WTC11 (cell line): Measurements from ENCODE around the gene KLK13. TPM values are rescaled to one million over a fixed set of nuclear protein-coding genes. Genes with fewer than 3 reads are reported as not detected.

ENCODE experiments used
- ATAC-seq: fragments of 200-7000 bp; cut with Tn5 transposase; 2 replicates; pipeline ENCODE4 v1.10.0; 2021; ENCODE audit warnings: mild to moderate bottlenecking, moderate library complexity
- CTCF ChIA-PET: fragments of 300-600 bp; sonication (Branson Sonifier 250); formaldehyde crosslinking; loops from one replicate; lab custom pipeline; 2021; ENCODE audit warnings: antibody characterized with exemption; lab: Charles Lee
- POLR2A ChIA-PET: fragments of 350-600 bp; sonication (Branson Sonifier 250); formaldehyde crosslinking; loops from one replicate; lab custom pipeline; 2021; ENCODE audit warnings: antibody characterized with exemption; lab: Charles Lee
- DNase-seq: peaks from one replicate; pipeline ENCODE4 v3.0.0; 2021; ENCODE audit warnings: low spot score
- H3K27ac Mint-ChIP-seq: 2 replicates; pipeline ENCODE4 v1.8.0; 2021; ENCODE audit warnings: mixed read lengths
- H3K27me3 Mint-ChIP-seq: 2 replicates; pipeline ENCODE4 v1.8.0; 2021; ENCODE audit warnings: low read depth, mild to moderate bottlenecking, moderate library complexity, mixed read lengths
- H3K36me3 Mint-ChIP-seq: 2 replicates; pipeline ENCODE4 v1.8.0; 2021; ENCODE audit warnings: mixed read lengths
- H3K4me1 Mint-ChIP-seq: 2 replicates; pipeline ENCODE4 v1.8.0; 2022; ENCODE audit warnings: mixed read lengths
- H3K4me3 Mint-ChIP-seq: 2 replicates; pipeline ENCODE4 v1.8.0; 2021; ENCODE audit warnings: mild to moderate bottlenecking, moderate library complexity, mixed read lengths
- H3K9me3 Mint-ChIP-seq: 2 replicates; pipeline ENCODE4 v1.8.0; 2021; ENCODE audit warnings: mixed read lengths
- CREM ChIP-seq: sonication (generic); formaldehyde crosslinking; IDR thresholded peaks from 2 replicates; pipeline ENCODE4 v1.8.1; 2022; ENCODE audit warnings: mild to moderate bottlenecking, missing genetic modification reagents, moderate library complexity
- ESRRA ChIP-seq: sonication (generic); formaldehyde crosslinking; IDR thresholded peaks from 2 replicates; pipeline ENCODE4 v1.8.1; 2022; ENCODE audit warnings: mild to moderate bottlenecking, missing genetic modification reagents, borderline replicate concordance
- FOXJ3 ChIP-seq: sonication (generic); formaldehyde crosslinking; IDR thresholded peaks from 2 replicates; pipeline ENCODE4 v1.9.0; 2021; ENCODE audit warnings: missing genetic modification reagents, mild to moderate bottlenecking, borderline replicate concordance
- FOXP1 ChIP-seq: sonication (generic); formaldehyde crosslinking; IDR thresholded peaks from 2 replicates; pipeline ENCODE4 v1.8.0; 2022; ENCODE audit warnings: missing genetic modification reagents, mild to moderate bottlenecking, moderate library complexity, borderline replicate concordance
- IRF2 ChIP-seq: sonication (generic); formaldehyde crosslinking; IDR thresholded peaks from 2 replicates; pipeline ENCODE4 v1.8.0; 2022; ENCODE audit warnings: low read depth, missing genetic modification reagents, borderline replicate concordance
- NFATC4 ChIP-seq: fragments of 250-450 bp; sonication (Bioruptor Pico); IDR thresholded peaks from 2 replicates; pipeline ENCODE4 v1.9.0; 2021; ENCODE audit warnings: mild to moderate bottlenecking
- NR1H2 ChIP-seq: sonication (generic); formaldehyde crosslinking; IDR thresholded peaks from 2 replicates; pipeline ENCODE4 v1.9.0; 2021; ENCODE audit warnings: mild to moderate bottlenecking, moderate library complexity, missing genetic modification reagents
- PRRX2 ChIP-seq: fragments of 250-450 bp; sonication (Bioruptor Pico); IDR thresholded peaks from 2 replicates; pipeline ENCODE4 v1.8.0; 2021; ENCODE audit warnings: mild to moderate bottlenecking
- TP53 ChIP-seq: sonication (generic); formaldehyde crosslinking; IDR thresholded peaks from 2 replicates; pipeline ENCODE4 v1.8.1; 2023; ENCODE audit warnings: mild to moderate bottlenecking, missing genetic modification reagents
- ZNF121 ChIP-seq: sonication (generic); formaldehyde crosslinking; IDR thresholded peaks from 2 replicates; pipeline ENCODE4 v1.8.0; 2023; ENCODE audit warnings: missing genetic modification reagents
- total RNA-seq: library from RNA; stranded (reverse); gene quantifications from 3 replicates; pipeline ENCODE4 v1.2.3, GENCODE V29; 2021
- TF ChIP-seq, protein P1 (sequence below): sonication (generic); formaldehyde crosslinking; IDR thresholded peaks from 2 replicates; pipeline ENCODE4 v1.8.0; 2022; ENCODE audit warnings: missing genetic modification reagents
- TF ChIP-seq, protein P2 (sequence below): fragments of 200-600 bp; IDR thresholded peaks from 2 replicates; pipeline ENCODE4 v1.8.0; 2022; ENCODE audit warnings: antibody characterized with exemption
- TF ChIP-seq, protein P3 (sequence below): sonication (generic); formaldehyde crosslinking; IDR thresholded peaks from 2 replicates; pipeline ENCODE4 v1.8.1; 2022; ENCODE audit warnings: low read depth, mild to moderate bottlenecking, moderate library complexity, missing genetic modification reagents, borderline replicate concordance
- TF ChIP-seq, protein P4 (sequence below): sonication (generic); formaldehyde crosslinking; IDR thresholded peaks from 2 replicates; pipeline ENCODE4 v1.8.0; 2022; ENCODE audit warnings: mild to moderate bottlenecking, missing genetic modification reagents
- TF ChIP-seq, protein P5 (sequence below): sonication (generic); formaldehyde crosslinking; IDR thresholded peaks from 2 replicates; pipeline ENCODE4 v1.8.0; 2022; ENCODE audit warnings: mild to moderate bottlenecking, missing genetic modification reagents

The KLK13 gene
- total RNA-seq, 1 experiment from 2014 or later = 3.1 TPM

DNA sequence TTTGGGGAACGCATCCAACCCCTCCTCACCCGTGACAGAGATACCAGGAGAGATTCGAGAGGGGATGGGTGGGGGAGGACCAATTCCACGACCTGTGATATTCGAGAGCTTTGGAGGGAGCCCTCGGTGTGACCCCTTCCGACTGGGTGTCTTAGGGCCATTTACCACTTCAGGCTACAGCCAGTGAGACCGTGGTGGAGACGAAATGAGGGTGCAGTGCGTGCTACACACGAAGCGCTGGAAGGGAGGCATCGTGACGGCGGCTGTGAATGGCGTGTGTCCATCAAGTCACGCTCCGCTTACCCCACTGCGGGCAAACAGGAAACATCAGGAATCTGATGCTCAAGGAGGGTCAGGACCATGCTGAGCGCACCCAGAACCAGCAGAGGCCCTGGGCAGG, 32.9 kb upstream of the KLK13 start (continued):
- TF ChIP-seq, protein P1, sequence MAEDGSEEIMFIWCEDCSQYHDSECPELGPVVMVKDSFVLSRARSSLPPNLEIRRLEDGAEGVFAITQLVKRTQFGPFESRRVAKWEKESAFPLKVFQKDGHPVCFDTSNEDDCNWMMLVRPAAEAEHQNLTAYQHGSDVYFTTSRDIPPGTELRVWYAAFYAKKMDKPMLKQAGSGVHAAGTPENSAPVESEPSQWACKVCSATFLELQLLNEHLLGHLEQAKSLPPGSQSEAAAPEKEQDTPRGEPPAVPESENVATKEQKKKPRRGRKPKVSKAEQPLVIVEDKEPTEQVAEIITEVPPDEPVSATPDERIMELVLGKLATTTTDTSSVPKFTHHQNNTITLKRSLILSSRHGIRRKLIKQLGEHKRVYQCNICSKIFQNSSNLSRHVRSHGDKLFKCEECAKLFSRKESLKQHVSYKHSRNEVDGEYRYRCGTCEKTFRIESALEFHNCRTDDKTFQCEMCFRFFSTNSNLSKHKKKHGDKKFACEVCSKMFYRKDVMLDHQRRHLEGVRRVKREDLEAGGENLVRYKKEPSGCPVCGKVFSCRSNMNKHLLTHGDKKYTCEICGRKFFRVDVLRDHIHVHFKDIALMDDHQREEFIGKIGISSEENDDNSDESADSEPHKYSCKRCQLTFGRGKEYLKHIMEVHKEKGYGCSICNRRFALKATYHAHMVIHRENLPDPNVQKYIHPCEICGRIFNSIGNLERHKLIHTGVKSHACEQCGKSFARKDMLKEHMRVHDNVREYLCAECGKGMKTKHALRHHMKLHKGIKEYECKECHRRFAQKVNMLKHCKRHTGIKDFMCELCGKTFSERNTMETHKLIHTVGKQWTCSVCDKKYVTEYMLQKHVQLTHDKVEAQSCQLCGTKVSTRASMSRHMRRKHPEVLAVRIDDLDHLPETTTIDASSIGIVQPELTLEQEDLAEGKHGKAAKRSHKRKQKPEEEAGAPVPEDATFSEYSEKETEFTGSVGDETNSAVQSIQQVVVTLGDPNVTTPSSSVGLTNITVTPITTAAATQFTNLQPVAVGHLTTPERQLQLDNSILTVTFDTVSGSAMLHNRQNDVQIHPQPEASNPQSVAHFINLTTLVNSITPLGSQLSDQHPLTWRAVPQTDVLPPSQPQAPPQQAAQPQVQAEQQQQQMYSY (CRISPR knock-in tag) = no peak
- TF ChIP-seq TP53 (CRISPR knock-in tag) = no peak

DNA sequence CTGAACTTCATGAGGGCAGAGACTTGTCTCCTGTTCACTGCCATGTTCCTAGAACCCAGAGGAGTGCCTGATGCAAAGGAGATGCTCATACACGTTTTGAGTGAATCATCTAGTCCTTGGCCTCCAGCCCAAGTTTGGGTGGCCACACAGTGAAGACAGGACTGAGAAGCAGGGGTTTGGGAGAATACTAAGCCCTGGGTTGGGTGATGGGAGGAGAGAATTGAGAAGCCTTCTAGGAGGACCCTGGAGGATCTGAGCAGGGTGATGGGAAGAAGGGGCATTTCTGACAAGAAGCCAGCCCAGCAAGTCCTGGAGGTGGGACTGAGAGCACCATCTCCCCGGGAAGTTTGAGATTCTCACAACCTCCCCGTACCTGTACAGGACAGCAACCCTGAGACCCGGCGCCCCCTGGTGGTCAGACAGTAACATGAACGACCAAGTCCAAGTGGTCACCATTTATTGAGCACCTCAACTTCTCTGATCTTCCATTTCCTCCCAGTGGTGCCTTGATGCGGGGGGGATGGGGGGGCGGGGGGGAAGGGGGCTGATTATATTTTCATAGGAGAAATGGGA, 32.4 kb upstream of the KLK13 start:
- H3K27ac Mint-ChIP-seq = no peak overlapping the region
- TF ChIP-seq, protein P2, sequence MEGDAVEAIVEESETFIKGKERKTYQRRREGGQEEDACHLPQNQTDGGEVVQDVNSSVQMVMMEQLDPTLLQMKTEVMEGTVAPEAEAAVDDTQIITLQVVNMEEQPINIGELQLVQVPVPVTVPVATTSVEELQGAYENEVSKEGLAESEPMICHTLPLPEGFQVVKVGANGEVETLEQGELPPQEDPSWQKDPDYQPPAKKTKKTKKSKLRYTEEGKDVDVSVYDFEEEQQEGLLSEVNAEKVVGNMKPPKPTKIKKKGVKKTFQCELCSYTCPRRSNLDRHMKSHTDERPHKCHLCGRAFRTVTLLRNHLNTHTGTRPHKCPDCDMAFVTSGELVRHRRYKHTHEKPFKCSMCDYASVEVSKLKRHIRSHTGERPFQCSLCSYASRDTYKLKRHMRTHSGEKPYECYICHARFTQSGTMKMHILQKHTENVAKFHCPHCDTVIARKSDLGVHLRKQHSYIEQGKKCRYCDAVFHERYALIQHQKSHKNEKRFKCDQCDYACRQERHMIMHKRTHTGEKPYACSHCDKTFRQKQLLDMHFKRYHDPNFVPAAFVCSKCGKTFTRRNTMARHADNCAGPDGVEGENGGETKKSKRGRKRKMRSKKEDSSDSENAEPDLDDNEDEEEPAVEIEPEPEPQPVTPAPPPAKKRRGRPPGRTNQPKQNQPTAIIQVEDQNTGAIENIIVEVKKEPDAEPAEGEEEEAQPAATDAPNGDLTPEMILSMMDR = peak; percentile 80
- TF ChIP-seq, protein P3, sequence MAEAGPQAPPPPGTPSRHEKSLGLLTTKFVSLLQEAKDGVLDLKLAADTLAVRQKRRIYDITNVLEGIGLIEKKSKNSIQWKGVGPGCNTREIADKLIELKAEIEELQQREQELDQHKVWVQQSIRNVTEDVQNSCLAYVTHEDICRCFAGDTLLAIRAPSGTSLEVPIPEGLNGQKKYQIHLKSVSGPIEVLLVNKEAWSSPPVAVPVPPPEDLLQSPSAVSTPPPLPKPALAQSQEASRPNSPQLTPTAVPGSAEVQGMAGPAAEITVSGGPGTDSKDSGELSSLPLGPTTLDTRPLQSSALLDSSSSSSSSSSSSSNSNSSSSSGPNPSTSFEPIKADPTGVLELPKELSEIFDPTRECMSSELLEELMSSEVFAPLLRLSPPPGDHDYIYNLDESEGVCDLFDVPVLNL = no peak
- no peaks in the 10 kb centered on the region for H3K9me3 Mint-ChIP-seq
- no peaks in the 10 kb centered on the region for H3K27me3 Mint-ChIP-seq
- H3K4me3 Mint-ChIP-seq = no peak overlapping the region
- H3K4me1 Mint-ChIP-seq = peaks cover 15% of the 10 kb centered on the region
- H3K36me3 Mint-ChIP-seq = 0 out of 2 replicates have a peak, but pooled peaks cover under 1% of the 10 kb centered on the region
- POLR2A ChIA-PET = interaction anchor here (1.1 kb wide), 1 partner anchor 80 kb away, joined by 3 read pairs; no protein-coding TSS in a partner anchor
- DNase-seq = peak; percentile 83
- peak; percentile 62 for ATAC-seq
- CTCF ChIA-PET = interaction anchor here (0.9 to 8.2 kb wide), 18 partner anchors 10 to 392 kb away, joined by 3 to 347 read pairs (median 4); partner anchors contain the start of genes KLK10 and KLK8

DNA sequence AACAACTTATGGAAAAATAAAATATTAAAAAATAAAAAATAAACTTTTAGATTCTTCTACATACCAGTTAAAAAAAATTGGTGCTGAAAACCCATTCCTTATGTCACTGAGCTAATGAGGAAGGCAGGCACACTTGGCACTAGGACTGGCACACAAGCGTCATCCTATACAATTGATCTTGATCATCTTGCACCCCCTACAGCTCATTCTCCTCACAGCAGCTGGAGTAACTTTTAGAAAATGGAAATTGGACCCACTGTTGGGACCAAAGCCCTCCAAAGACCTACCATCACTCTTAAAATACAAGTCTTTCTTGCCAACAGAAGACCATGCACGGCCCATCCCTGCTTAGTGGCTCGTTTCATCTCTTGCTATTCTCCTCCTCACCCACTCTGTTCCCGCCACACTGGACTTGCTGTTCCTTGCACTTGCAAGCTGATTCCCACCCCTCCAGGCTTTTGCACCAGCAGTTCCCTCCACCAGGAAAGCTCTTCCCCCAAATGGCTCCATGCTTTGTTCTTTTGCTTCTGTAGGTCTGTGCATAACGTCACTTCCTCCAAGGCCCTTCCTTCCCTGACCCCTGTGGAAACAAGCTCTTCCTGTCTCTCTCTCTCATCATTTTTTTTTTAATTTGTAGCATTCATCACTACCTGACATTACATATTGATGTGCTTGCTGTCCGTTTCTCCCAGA, 31.7 kb upstream of the KLK13 start:
- Mint-ChIP-seq H3K27ac (no peak overlapping the region), H3K36me3 (no peaks in the 10 kb centered on the region), H3K4me3 (no peak overlapping the region), H3K4me1 (peaks cover 17% of the 10 kb centered on the region), H3K27me3 (no peaks in the 10 kb centered on the region), H3K9me3 (no peaks in the 10 kb centered on the region)
- ChIA-PET CTCF (interaction anchor here (0.6 to 8.2 kb wide), 23 partner anchors 10 to 393 kb away, joined by 3 to 347 read pairs (median 4); partner anchors contain the start of genes KLK10, KLK5 and KLK8), POLR2A (interaction anchor here (1.1 kb wide), 2 partner anchors 76 to 80 kb away, joined by 3 to 4 read pairs; no protein-coding TSS in a partner anchor)
- ATAC-seq (no peak; the same call in 1 of the 2 replicates), DNase-seq (no peak)
- no peak for TF ChIP-seq ESRRA (CRISPR knock-in tag)
- no peak for TF ChIP-seq CREM (CRISPR knock-in tag)
- TF ChIP-seq, protein P4, sequence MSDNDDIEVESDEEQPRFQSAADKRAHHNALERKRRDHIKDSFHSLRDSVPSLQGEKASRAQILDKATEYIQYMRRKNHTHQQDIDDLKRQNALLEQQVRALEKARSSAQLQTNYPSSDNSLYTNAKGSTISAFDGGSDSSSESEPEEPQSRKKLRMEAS (CRISPR knock-in tag) = no peak
- TF ChIP-seq NR1H2 (CRISPR knock-in tag) = no peak
- TF ChIP-seq IRF2 (CRISPR knock-in tag) = no peak
- TF ChIP-seq ZNF121 = no peak
- TF ChIP-seq PRRX2 (CRISPR knock-in tag) = no peak
- no peak for TF ChIP-seq NFATC4 (CRISPR knock-in tag)
- TF ChIP-seq FOXJ3 = no peak
- TF ChIP-seq FOXP1 (CRISPR knock-in tag) = no peak
- TF ChIP-seq, protein P5, sequence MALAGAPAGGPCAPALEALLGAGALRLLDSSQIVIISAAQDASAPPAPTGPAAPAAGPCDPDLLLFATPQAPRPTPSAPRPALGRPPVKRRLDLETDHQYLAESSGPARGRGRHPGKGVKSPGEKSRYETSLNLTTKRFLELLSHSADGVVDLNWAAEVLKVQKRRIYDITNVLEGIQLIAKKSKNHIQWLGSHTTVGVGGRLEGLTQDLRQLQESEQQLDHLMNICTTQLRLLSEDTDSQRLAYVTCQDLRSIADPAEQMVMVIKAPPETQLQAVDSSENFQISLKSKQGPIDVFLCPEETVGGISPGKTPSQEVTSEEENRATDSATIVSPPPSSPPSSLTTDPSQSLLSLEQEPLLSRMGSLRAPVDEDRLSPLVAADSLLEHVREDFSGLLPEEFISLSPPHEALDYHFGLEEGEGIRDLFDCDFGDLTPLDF (CRISPR knock-in tag) = no peak
